ENCODE measurements around the gene KRT7.
A peak's percentile ranks its signal among the peaks of the same experiment; 100 is the strongest.

DNA sequence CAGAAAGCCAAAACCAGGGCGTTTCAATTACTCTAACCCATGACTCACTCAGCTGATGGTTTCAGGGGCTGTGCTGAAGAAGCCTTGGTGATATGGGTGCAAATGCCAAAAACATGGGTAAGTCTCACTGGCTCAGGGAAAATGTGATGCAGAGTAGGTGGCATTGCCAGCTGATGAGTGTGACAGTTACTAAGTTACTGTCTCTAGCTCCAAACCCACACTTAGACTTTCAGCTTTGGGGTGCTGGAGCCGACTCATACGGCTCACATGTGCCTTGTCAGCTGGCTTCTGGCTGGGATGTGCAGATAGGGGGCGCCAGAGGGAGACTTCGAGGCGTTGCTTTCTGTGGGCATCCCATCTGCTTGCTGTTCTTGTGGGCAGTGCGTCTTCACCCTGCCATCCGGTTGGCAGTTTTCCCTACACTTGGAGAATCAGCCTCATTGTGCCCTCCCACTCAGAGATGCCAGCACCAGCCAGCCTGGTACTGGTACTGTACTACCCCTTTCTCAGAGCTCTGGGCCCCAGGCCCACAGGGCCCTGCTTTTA is 11.1 kb upstream of the KRT7 start:
- TF ChIP-seq, protein P1, sequence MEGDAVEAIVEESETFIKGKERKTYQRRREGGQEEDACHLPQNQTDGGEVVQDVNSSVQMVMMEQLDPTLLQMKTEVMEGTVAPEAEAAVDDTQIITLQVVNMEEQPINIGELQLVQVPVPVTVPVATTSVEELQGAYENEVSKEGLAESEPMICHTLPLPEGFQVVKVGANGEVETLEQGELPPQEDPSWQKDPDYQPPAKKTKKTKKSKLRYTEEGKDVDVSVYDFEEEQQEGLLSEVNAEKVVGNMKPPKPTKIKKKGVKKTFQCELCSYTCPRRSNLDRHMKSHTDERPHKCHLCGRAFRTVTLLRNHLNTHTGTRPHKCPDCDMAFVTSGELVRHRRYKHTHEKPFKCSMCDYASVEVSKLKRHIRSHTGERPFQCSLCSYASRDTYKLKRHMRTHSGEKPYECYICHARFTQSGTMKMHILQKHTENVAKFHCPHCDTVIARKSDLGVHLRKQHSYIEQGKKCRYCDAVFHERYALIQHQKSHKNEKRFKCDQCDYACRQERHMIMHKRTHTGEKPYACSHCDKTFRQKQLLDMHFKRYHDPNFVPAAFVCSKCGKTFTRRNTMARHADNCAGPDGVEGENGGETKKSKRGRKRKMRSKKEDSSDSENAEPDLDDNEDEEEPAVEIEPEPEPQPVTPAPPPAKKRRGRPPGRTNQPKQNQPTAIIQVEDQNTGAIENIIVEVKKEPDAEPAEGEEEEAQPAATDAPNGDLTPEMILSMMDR (IDR thresholded peaks at IDR 0.05): peak in 2 of 4 experiments; percentile 19 to 52
- no peak for TF ChIP-seq POLR2A (IDR thresholded peaks at IDR 0.05)

Measured in gastroesophageal sphincter (tissue), 3 donors.